Skeletal muscle tissue (tissue), 4 donors: ENCODE measurements around the gene NNT. TPM values are rescaled to one million over a fixed set of nuclear protein-coding genes. Genes with fewer than 3 reads are reported as not detected.

ENCODE experiments used
- H3K27ac ChIP-seq: one replicate; pipeline ENCODE4 v1.7.0; 2013; ENCODE audit warnings: mild to moderate bottlenecking, low read depth, low read length, inconsistent platforms
- H3K27me3 ChIP-seq, 3 donors: one replicate each; pipeline ENCODE4 v1.7.0; 2013; ENCODE audit warnings: low read length in 3 of 3; ENCODE audit not compliant: control insufficient read depth in 3 of 3, insufficient read depth in 3 of 3
- H3K36me3 ChIP-seq, 3 donors: one replicate each; pipeline ENCODE4 v1.7.0; 2013; ENCODE audit warnings: low read length in 3 of 3; ENCODE audit not compliant: control insufficient read depth in 3 of 3, insufficient read depth in 3 of 3
- H3K4me1 ChIP-seq, 3 donors: one replicate each; pipeline ENCODE4 v1.7.0; 2013; ENCODE audit warnings: low read length in 3 of 3, mild to moderate bottlenecking in 3 of 3; ENCODE audit not compliant: control insufficient read depth in 3 of 3, insufficient read depth in 3 of 3
- H3K4me3 ChIP-seq, 3 donors: one replicate each; pipeline ENCODE4 v1.7.0; 2013; ENCODE audit warnings: low read length in 3 of 3
- H3K9ac ChIP-seq, 3 donors: one replicate each; pipeline ENCODE4 v1.7.0; 2013; ENCODE audit warnings: low read length in 3 of 3, mild to moderate bottlenecking in 3 of 3, moderate library complexity in 2 of 3, low read depth in 1 of 3
- H3K9me3 ChIP-seq, 3 donors: one replicate each; pipeline ENCODE4 v1.7.0; 2013; ENCODE audit warnings: low read length in 3 of 3; ENCODE audit not compliant: control insufficient read depth in 3 of 3
- total RNA-seq: library from RNA; depleted of rRNA; stranded (reverse); fragments of >200 nt; gene quantifications from one replicate; pipeline ENCODE4 v1.2.3, GENCODE V29; 2014
- donor health status: Osteomylitis.

The NNT gene
- total RNA-seq, 1 donor from 2014 or later, result 116 TPM

GRCh38 chr5:43601454-43602260 is 1.3 kb upstream of the NNT start:
- Histone ChIP-seq H3K9ac (peak overlapping the region; percentile 96 to 100 (median 98)), H3K9me3 (no peaks in the 10 kb centered on the region), H3K4me1 (peaks cover 16 to 29% (median 25%) of the 10 kb centered on the region in 3 donors), H3K4me3 (peak overlapping the region; percentile 84 to 95 (median 90)), H3K27ac (peak overlapping the region; percentile 98), H3K27me3 (no peaks in the 10 kb centered on the region), H3K36me3 (peaks cover 0 to 5% (median 0%) of the 10 kb centered on the region in 3 donors)

GRCh38 chr5:43603344-43604217 is 601 bp downstream of the NNT start:
- Histone ChIP-seq H3K9me3 (no peaks in the 10 kb centered on the region), H3K9ac (peak overlapping the region; percentile 96 to 100 (median 98)), H3K36me3 (peaks cover 0 to 7% (median 0%) of the 10 kb centered on the region in 3 donors), H3K4me3 (peak overlapping the region; percentile 84 to 95 (median 90)), H3K27ac (peak overlapping the region; percentile 98), H3K27me3 (no peaks in the 10 kb centered on the region), H3K4me1 (peaks cover 22 to 29% (median 28%) of the 10 kb centered on the region in 3 donors)

- Histone ChIP-seq H3K9ac (peak overlapping the region; percentile 96 to 100 (median 98)), H3K4me1 (peaks cover 18 to 25% (median 24%) of the 10 kb centered on the region in 3 donors), H3K27ac (peak overlapping the region; percentile 98), H3K4me3 (peak overlapping the region; percentile 84 to 95 (median 90)), H3K9me3 (no peaks in the 10 kb centered on the region), H3K36me3 (peaks cover 2 to 8% (median 4%) of the 10 kb centered on the region in 3 donors), H3K27me3 (no peaks in the 10 kb centered on the region)
Measured at GRCh38 chr5:43604699-43605098, 1.7 kb downstream of the NNT start.

- Histone ChIP-seq H3K36me3 (peaks cover 6 to 15% (median 11%) of the 10 kb centered on the region in 3 donors), H3K4me1 (peaks cover 18 to 26% (median 23%) of the 10 kb centered on the region in 3 donors), H3K9me3 (no peaks in the 10 kb centered on the region), H3K27ac (no peak overlapping the region), H3K27me3 (no peaks in the 10 kb centered on the region), H3K9ac (no peak overlapping the region), H3K4me3 (no peak overlapping the region)
Measured at GRCh38 chr5:43606351-43606750, 3.4 kb downstream of the NNT start.

GRCh38 chr5:43608406-43608805 is 5.4 kb downstream of the NNT start:
- no peaks in the 10 kb centered on the region for H3K27me3 ChIP-seq
- no peaks in the 10 kb centered on the region for H3K9me3 ChIP-seq
- peak overlapping the region in 1 of 3 donors; percentile 26 for H3K9ac ChIP-seq
- peaks cover 12 to 25% (median 12%) of the 10 kb centered on the region in 3 donors for H3K36me3 ChIP-seq
- no peak overlapping the region for H3K27ac ChIP-seq
- peak overlapping the region in 1 of 3 donors; percentile 15 for H3K4me3 ChIP-seq
- peaks cover 18 to 27% (median 26%) of the 10 kb centered on the region in 3 donors for H3K4me1 ChIP-seq

GRCh38 chr5:43609752-43610151 is 6.8 kb downstream of the NNT start:
- Histone ChIP-seq H3K9me3 (no peaks in the 10 kb centered on the region), H3K4me1 (peaks cover 5 to 21% (median 18%) of the 10 kb centered on the region in 3 donors), H3K36me3 (peaks cover 12 to 25% (median 15%) of the 10 kb centered on the region in 3 donors), H3K4me3 (no peak overlapping the region), H3K27ac (no peak overlapping the region), H3K9ac (no peak overlapping the region), H3K27me3 (no peaks in the 10 kb centered on the region)

GRCh38 chr5:43613370-43613769 is 10.4 kb downstream of the NNT start:
- Histone ChIP-seq H3K27ac (no peak overlapping the region), H3K9me3 (no peaks in the 10 kb centered on the region), H3K9ac (no peak overlapping the region), H3K4me1 (peaks cover 7 to 18% (median 15%) of the 10 kb centered on the region in 3 donors), H3K27me3 (no peaks in the 10 kb centered on the region), H3K4me3 (no peak overlapping the region), H3K36me3 (peaks cover 15 to 26% (median 20%) of the 10 kb centered on the region in 3 donors)

- Histone ChIP-seq H3K9me3 (no peaks in the 10 kb centered on the region), H3K27ac (no peak overlapping the region), H3K36me3 (peaks cover 16 to 23% (median 16%) of the 10 kb centered on the region in 3 donors), H3K4me3 (no peak overlapping the region), H3K4me1 (peaks cover 12 to 19% (median 13%) of the 10 kb centered on the region in 3 donors), H3K27me3 (no peaks in the 10 kb centered on the region), H3K9ac (no peak overlapping the region)
Measured at GRCh38 chr5:43615445-43616184, 12.6 kb downstream of the NNT start.

- no peaks in the 10 kb centered on the region for H3K27me3 ChIP-seq
- H3K27ac ChIP-seq, result peak overlapping the region; percentile 34
- no peak overlapping the region for H3K4me3 ChIP-seq
- peaks cover 12 to 18% (median 16%) of the 10 kb centered on the region in 3 donors for H3K36me3 ChIP-seq
- H3K4me1 ChIP-seq, result peaks cover 10 to 19% (median 13%) of the 10 kb centered on the region in 3 donors
- H3K9ac ChIP-seq, result no peak overlapping the region
- H3K9me3 ChIP-seq, result no peaks in the 10 kb centered on the region
Measured at GRCh38 chr5:43616535-43616934, 13.6 kb downstream of the NNT start.
